ENCODE data around the gene ZNF526.

ZNF526 gene

DNA sequence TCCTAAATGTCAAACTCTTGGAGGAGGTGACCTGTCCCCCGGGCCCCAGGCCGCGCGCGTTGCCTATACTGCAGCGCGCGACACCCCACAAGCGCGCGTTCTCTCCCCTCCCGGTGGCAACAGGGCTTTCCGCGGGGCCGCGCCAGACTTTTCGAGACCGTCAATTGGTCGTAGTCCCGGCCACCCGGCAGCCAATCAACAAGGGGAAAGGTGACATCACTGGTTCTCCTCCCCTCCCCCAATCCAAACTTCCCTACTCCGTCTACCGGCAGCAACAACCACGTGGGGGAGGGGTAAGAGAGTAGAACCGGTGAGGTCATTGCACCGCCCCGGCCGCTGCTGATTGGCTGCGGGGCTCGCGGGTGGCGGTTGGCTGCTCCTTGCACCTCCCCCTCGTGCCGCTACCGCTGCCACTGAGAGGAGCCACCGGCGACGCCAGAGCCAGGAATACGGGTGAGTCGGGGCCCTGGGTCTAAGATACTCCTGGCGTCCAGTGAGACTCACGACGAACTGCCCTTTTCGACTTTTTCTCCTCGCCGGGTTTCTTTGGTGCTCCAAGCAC, 48.1 kb downstream of the ZNF526 start:
- peak; percentile 100 for DNase-seq

DNA sequence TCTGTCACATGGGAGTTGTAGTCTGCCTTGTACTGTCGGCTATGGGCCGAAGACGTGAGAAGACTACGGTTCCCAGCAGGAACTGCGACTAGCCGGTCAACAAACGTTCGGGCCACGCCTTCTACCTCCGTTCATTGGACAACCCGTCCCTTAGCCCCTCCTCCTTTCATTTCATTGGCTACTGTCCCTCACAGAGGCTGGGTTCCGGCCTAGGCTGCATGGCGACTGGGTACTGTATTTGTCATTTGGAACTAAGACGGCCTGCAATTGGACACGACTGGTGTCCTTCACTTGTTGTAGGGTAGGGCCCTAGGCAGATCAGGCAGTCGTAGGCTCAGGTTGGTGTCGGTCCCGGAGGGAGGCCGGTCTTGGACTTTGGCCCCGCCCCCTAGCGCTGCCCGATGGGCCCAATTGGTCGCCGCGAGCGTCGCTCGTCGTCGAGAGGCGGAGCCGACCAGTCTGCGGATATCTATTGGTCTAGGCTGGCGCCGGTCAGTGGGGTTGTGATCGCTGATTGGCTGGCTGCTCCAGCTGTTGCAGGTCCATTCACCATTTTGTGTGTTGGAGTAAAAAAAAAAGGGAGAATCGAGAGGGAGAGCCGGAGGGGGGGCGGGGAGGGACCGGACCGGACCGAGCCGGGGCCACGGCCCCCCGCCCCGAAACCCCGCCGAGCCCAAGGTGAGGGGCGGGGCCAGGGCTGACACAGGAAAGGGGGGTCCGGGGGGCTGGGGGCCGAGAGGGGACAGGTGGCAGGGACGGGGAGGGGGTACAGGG, 48.8 kb downstream of the ZNF526 start, which contains the start of gene CIC:
CIC (plus strand) TSS at position 549 of the 774 bp plus-strand sequence. CDS start 2,532 bp downstream, outside the sequence.
- DNase-seq: peak; percentile 100

DNA sequence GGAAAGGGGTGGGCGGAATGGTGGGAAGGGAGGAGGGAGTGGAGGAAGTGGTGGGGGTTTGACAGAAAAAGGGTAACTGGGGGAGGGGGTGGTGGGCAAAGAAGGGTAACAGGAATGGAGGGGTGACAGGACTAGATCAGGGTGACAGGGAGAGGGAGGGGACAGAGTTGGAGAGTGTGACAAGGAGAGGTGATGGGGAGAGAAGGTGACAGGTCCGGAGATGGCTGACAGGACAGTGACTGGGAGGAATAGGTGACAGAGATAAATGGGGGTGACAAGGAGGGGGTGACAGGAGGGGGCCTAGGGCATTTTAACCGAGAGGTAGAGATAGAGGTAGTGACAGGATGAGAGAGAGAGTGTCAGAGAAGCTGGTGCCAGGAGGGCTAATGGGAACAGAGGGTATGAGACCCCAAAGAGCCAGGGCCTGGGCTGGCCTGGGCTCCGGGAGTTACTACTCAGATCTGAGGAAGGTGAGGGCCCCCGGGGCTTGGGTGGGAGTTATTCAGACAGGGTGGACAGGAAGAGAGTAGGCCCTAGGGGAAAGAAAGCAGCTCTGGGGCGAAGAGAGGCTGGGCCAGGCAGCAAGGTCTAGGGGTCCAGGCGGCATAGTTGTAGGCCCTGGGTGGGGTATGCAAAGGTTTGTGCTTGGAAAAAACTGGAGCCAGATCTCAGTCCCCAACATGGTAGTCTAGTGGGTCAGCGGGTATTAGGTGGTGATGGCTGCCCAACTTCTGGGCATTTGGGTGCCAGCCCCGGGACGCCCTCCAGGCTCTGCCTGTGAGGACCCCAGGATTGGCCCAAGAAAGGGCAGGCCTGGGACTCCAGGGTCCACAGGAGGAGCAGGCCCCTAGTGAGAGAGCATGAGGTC, 49.6 kb downstream of the ZNF526 start:
- no peak for DNase-seq

- DNase-seq: no peak
Observed at GRCh38 chr19:42270346-42271044, 50.4 kb downstream of the ZNF526 start.

DNA sequence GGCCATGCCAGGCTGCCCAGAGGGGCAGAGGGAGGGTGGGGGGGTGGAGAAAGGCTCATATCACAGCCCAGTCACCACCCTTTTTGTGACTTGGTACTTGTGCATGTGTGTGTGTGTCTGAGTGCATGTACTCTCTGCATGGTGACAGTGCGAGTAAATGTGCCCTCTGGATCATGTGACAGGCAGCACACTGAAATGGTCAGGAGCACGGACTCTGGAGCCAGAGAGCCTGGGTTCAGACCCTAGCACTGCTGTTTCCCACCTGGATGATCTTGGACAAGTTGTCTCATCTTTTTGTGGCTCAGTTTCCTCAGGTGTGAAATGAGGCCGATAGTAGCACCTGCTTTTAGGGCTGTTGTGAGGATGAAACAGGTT, 50.9 kb downstream of the ZNF526 start:
- no peak for DNase-seq

- DNase-seq: no peak
Observed at GRCh38 chr19:42271861-42272534, 51.9 kb downstream of the ZNF526 start.

DNA sequence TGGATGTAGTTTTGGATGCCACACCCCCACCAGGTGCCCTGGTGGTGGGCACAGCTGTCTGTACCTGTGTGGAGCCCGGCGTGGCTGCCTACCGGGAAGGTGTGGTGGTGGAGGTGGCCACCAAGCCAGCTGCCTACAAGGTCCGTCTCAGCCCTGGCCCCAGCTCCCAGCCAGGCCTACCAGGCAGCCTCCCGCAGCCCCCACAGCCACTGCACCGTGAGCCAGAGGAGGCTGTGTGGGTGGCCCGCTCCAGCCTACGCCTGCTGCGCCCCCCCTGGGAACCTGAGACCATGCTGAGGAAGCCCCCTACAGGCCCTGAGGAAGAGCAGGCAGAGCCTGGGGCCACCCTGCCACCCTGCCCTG, 52.4 kb downstream of the ZNF526 start:
- no peak for DNase-seq

- DNase-seq: no peak
Observed at GRCh38 chr19:42272989-42273406, 52.9 kb downstream of the ZNF526 start.

DNA sequence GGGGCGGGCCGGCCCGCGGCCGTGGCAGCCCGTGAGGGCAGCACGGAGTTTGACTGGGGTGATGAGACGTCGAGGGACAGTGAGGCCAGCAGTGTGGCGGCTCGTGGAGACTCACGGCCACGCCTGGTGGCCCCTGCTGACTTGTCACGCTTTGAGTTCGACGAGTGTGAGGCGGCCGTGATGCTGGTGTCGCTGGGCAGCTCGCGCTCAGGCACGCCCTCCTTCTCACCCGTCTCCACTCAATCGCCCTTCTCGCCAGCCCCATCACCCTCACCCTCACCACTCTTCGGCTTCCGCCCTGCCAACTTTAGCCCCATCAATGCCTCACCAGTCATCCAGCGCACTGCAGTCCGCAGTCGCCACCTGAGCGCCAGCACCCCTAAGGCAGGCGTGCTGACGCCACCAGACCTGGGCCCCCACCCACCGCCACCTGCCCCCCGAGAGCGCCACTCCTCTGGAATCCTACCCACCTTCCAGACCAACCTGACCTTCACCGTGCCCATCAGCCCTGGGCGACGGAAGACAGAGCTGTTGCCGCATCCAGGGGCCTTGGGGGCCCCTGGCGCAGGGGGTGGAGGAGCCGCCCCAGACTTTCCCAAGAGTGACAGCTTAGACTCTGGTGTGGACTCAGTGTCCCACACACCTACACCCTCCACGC, 53.4 kb downstream of the ZNF526 start:
- no peak for DNase-seq

DNA sequence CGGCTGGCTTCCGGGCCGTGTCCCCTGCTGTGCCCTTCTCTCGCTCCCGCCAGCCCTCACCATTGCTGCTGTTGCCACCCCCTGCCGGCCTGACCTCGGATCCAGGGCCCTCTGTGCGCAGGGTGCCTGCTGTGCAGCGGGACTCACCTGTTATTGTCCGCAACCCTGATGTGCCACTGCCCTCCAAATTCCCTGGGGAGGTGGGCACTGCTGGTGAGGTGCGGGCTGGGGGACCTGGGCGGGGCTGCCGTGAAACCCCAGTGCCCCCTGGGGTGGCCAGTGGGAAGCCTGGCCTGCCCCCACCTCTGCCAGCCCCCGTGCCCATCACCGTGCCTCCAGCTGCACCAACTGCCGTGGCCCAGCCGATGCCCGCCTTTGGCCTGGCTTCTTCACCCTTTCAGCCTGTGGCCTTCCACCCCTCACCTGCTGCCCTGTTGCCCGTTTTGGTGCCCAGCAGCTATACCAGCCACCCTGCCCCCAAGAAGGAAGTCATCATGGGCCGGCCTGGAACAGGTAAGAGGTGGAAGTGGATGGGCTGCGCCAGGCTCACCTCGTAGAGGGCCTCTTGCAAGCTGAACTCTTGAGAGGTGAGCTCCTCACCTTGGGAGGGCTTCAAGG, 54.1 kb downstream of the ZNF526 start:
- DNase-seq: no peak

GRCh38 chr19:42275103-42275502, 55.0 kb downstream of the ZNF526 start:
- DNase-seq: no peak

DNA sequence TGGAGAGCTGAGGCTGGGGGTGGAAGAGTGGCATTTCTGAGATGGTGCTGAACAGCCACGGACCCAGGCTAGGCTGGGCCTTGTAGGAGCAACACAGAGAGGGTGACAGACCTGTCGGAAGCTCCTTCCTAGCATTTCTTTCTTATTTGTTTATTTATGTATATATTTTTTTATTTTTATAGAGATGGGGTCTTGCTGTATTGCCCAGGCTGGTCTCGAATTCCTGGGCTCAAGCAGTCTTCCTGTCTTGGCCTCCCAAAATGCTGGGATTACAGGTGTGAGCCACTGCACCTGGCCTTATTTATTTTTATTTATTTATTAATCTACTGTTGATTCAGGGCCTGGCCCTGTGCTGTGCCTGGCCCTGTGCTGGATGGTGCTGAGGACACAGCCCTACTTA, 55.4 kb downstream of the ZNF526 start:
- no peak for DNase-seq

GRCh38 chr19:42276284-42276683, 56.2 kb downstream of the ZNF526 start:
- no peak for DNase-seq

DNA sequence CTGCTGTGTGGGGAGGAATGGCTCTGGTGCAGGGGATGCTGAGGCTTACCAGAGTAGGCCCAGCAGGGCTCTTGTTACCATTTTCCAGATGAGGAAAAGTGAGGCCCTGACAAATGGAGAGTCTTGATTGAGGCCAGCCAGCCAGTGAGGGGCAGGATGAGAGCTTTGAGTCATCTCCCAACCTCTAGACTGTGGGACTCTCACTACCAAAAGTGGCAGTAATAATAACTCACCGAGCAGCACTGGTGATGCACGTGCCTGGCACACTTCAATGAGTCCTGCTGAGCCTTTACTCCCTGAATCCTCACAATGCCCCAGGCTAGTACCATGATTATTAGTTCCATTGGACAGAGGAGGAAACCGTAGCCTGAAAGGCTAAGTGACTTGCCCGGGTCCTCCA, 56.7 kb downstream of the ZNF526 start:
- DNase-seq: no peak

All from retina (tissue), 1 donor.